ENCODE measurements around the gene MYO5B.

GRCh38 chr18:49993299-49993698, 201.6 kb downstream of the MYO5B start:
- TF ChIP-seq GABPA (IDR thresholded peaks at IDR 0.05 in 1 of 2, conservative IDR thresholded peaks at IDR 0.05 in 1 of 2), result no peak
- TF ChIP-seq CTCF (IDR thresholded peaks at IDR 0.05; ENCODE audit: low read depth, low read length, missing input control), result no peak
- peak; percentile 67 to 71 for TF ChIP-seq RXRA (IDR thresholded peaks at IDR 0.05)
- no peak for TF ChIP-seq ATF3 (IDR thresholded peaks at IDR 0.05)

All from liver (tissue), 3 donors.